ENCODE data around the gene HHAT. TPM values are rescaled to one million over a fixed set of nuclear protein-coding genes. Genes with fewer than 3 reads are reported as not detected.

HHAT gene
- polyA plus RNA-seq, 2 of the 4 experiments (the other 2 are of a cell fraction) = 3.8 to 4.5 TPM

GRCh38 chr1:210500831-210501230 is 172.1 kb downstream of the HHAT start:
- 89% methylated on average over 2 of the region's 2 CpGs for WGBS (ENCODE audit: missing lambda C conversion rate)
- POLR2A ChIA-PET = no interaction called here

GRCh38 chr1:210504286-210504685 is 175.6 kb downstream of the HHAT start:
- ATAC-seq (no peak), DNase-seq (ENCODE audit: low read depth in 1 of 2, low spot score in 1 of 2) (no peak), FAIRE-seq (no peak)
- WGBS (ENCODE audit: missing lambda C conversion rate) = 59% methylated on average over 3 of the region's 3 CpGs
- POLR2A ChIA-PET = no interaction called here
- TF ChIP-seq MAZ (IDR thresholded peaks at IDR 0.05; ENCODE audit: borderline replicate concordance, low read depth, low read length) (no peak), ZFP36 (IDR thresholded peaks at IDR 0.05; ENCODE audit: borderline replicate concordance, partially characterized antibody) (no peak), FOSL2 (IDR thresholded peaks at IDR 0.05) (no peak), FOSL2 (CRISPR knock-in tag; IDR thresholded peaks at IDR 0.05) (no peak)
- Histone ChIP-seq H3K4me3 (no peak overlapping the region), H3K4me1 (no peaks in the 10 kb centered on the region), H3K9me3 (no peaks in the 10 kb centered on the region), H3K27ac (no peak overlapping the region), H3K4me2 (no peak overlapping the region)
- CTCF ChIA-PET = interaction anchor here (1.4 kb wide), 1 partner anchor 56 kb away, joined by 3 read pairs; no protein-coding TSS in a partner anchor

More at GRCh38 chr1:210500831-210501230, 172.1 kb downstream of the HHAT start:
- no peak overlapping the region for H3K4me2 ChIP-seq
- H3K4me1 ChIP-seq = no peaks in the 10 kb centered on the region
- H3K4me3 ChIP-seq = no peak overlapping the region
- H3K27ac ChIP-seq = no peak overlapping the region
- TF ChIP-seq ESRRA (IDR thresholded peaks at IDR 0.05; ENCODE audit: borderline replicate concordance, low read length) (no peak), MAX (IDR thresholded peaks at IDR 0.05) (no peak), RFX5 (IDR thresholded peaks at IDR 0.05) (no peak), BHLHE40 (IDR thresholded peaks at IDR 0.05; ENCODE audit: low read depth, low read length) (no peak), CBX8 (IDR thresholded peaks at IDR 0.05) (no peak), MAZ (IDR thresholded peaks at IDR 0.05; ENCODE audit: borderline replicate concordance, low read depth, low read length) (no peak), NFE2L2 (conservative IDR thresholded peaks at IDR 0.05; ENCODE audit: low read length) (no peak)
- no peaks in the 10 kb centered on the region for H3K9me3 ChIP-seq
- DNase-seq (ENCODE audit: low read depth in 1 of 2, low spot score in 1 of 2) = no peak
- CTCF ChIA-PET = interaction anchor here (0.8 to 1.5 kb wide), 2 partner anchors 83 to 634 kb away, joined by 4 to 6 read pairs; partner anchors contain the start of gene KCNH1
- FAIRE-seq = no peak
- ATAC-seq = no peak

GRCh38 chr1:210505601-210506496 is 177.1 kb downstream of the HHAT start:
- Histone ChIP-seq H3K4me1 (no peaks in the 10 kb centered on the region), H3K4me2 (no peak overlapping the region), H3K27ac (no peak overlapping the region), H3K4me3 (no peak overlapping the region), H3K9me3 (no peaks in the 10 kb centered on the region)
- WGBS (ENCODE audit: missing lambda C conversion rate) = 58% methylated on average over 7 of the region's 7 CpGs
- CTCF ChIA-PET = interaction anchor here (0.7 to 1.1 kb wide), 3 partner anchors 15 to 57 kb away, joined by 3 read pairs; no protein-coding TSS in a partner anchor
- ATAC-seq (no peak), DNase-seq (ENCODE audit: low read depth in 1 of 2, low spot score in 1 of 2) (no peak), FAIRE-seq (no peak)
- POLR2A ChIA-PET = no interaction called here
- TF ChIP-seq HOXA7 (CRISPR knock-in tag; IDR thresholded peaks at IDR 0.05) (no peak), TFCP2L1 (CRISPR knock-in tag; IDR thresholded peaks at IDR 0.05) (no peak)

- Histone ChIP-seq H3K9me3 (no peaks in the 10 kb centered on the region), H3K4me3 (no peak overlapping the region), H3K27ac (no peak overlapping the region), H3K4me1 (no peaks in the 10 kb centered on the region), H3K4me2 (no peak overlapping the region)
- CTCF ChIA-PET = interaction anchor here (0.7 to 1.8 kb wide), 5 partner anchors 13 to 628 kb away, joined by 3 to 5 read pairs (median 3); no protein-coding TSS in a partner anchor
- TF ChIP-seq FOSL2 (IDR thresholded peaks at IDR 0.05) = no peak
- TF ChIP-seq FOSL2 (CRISPR knock-in tag; IDR thresholded peaks at IDR 0.05) = no peak
- TF ChIP-seq FOXS1 (CRISPR knock-in tag; IDR thresholded peaks at IDR 0.05) = no peak
- no peak for TF ChIP-seq MAFK (IDR thresholded peaks at IDR 0.05; ENCODE audit: partially characterized antibody)
- DNase-seq (ENCODE audit: low read depth in 1 of 2, low spot score in 1 of 2) = no peak
- no peak for FAIRE-seq
- POLR2A ChIA-PET = no interaction called here
- ATAC-seq = no peak
- WGBS (ENCODE audit: missing lambda C conversion rate) = 92% methylated on average over 2 of the region's 2 CpGs
Observed at GRCh38 chr1:210506689-210507088, 178.0 kb downstream of the HHAT start.

- DNase-seq (ENCODE audit: low read depth in 1 of 2, low spot score in 1 of 2) = no peak
- CTCF ChIA-PET = interaction anchor here (1.2 to 2.0 kb wide), 3 partner anchors 10 to 68 kb away, joined by 3 to 5 read pairs (median 4); no protein-coding TSS in a partner anchor
- FAIRE-seq = no peak
- Histone ChIP-seq H3K9me3 (no peaks in the 10 kb centered on the region), H3K4me1 (no peaks in the 10 kb centered on the region), H3K4me3 (no peak overlapping the region), H3K4me2 (no peak overlapping the region), H3K27ac (no peak overlapping the region)
- POLR2A ChIA-PET = no interaction called here
- whole genome bisulfite sequencing (ENCODE audit: missing lambda C conversion rate) = 41% methylated on average over 3 of the region's 3 CpGs
- no peak for ATAC-seq
- TF ChIP-seq HEYL (CRISPR knock-in tag; IDR thresholded peaks at IDR 0.05) = no peak
- no peak for TF ChIP-seq EHF (CRISPR knock-in tag; IDR thresholded peaks at IDR 0.05)
- no peak for TF ChIP-seq ZSCAN20 (CRISPR knock-in tag; IDR thresholded peaks at IDR 0.05)
- TF ChIP-seq GATA3 (IDR thresholded peaks at IDR 0.05; ENCODE audit: borderline replicate concordance) = no peak
- TF ChIP-seq HOXB13 (CRISPR knock-in tag; IDR thresholded peaks at IDR 0.05; ENCODE audit: low read depth) = no peak
- TF ChIP-seq ESRRA (IDR thresholded peaks at IDR 0.05; ENCODE audit: borderline replicate concordance, low read length) = no peak
- no peak for TF ChIP-seq MYC (IDR thresholded peaks at IDR 0.05; ENCODE audit: borderline replicate concordance, low read length)
- TF ChIP-seq FOSB (CRISPR knock-in tag; IDR thresholded peaks at IDR 0.05) = no peak
- no peak for TF ChIP-seq BCL3 (IDR thresholded peaks at IDR 0.05)
- no peak for TF ChIP-seq PBX3 (IDR thresholded peaks at IDR 0.05)
- TF ChIP-seq KDM1A (IDR thresholded peaks at IDR 0.05; ENCODE audit: low read depth) = no peak
Observed at GRCh38 chr1:210516092-210516656, 187.5 kb downstream of the HHAT start.
